ENCODE measurements around the gene PAIP2.

The PAIP2 gene

DNA sequence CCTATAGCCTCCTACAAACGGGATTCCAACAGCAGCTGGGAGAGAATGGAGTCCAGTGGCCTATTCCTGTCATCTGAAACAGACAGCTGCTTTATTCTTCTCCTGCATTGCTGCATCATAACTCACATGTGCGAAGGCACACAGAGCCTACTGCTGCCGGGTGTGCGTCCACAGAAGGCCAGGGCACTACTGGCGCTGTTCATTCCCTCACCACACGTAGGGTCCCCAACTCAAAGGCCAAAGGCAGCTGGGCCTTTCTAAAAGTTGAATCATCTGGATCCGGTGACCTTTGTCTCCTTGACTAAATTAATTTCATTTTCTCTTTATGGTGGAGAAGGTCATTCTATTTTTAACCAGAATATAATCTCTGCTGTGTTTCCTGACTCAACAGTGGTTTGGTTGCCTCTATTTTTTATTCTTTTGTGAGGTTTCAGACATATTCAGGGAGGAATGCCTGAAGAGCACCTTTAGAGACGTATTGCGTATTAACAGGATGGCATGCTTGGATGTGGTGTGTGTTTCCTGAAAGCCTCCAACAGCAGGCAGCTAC, 73.0 kb downstream of the PAIP2 start:
- no peak for DNase-seq

DNA sequence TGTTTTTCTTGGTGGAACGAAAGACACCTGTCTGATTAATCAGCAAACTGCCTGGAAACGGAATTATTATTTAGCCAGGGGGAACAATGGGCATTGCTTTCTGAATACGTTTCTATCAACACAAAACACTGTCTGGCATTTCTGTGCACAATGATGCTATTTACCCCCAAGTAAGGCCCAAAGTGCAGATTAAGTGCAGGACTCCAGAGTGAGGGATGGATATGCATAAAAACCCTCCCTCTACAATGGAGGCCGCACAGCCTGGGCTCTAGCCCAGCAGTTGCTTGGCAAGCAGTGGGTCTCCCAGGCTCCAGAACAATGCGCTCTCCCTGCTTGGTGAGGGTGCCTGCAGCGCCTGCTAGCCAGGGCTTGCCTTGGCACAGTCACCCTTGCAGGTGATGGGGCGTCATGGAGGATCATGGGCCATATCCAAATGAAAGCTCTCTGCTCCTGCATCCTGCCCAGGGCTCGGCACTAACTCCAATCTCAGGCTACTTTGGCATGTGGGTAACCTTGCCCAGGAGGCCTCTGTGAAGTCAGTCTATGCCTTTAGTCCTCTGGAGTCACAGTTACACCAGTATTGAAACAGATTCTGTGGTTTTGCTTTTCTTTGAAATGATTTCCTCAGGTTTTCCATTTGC, 73.7 kb downstream of the PAIP2 start:
- peak in 1 of 4 experiments; percentile 21 for DNase-seq

DNA sequence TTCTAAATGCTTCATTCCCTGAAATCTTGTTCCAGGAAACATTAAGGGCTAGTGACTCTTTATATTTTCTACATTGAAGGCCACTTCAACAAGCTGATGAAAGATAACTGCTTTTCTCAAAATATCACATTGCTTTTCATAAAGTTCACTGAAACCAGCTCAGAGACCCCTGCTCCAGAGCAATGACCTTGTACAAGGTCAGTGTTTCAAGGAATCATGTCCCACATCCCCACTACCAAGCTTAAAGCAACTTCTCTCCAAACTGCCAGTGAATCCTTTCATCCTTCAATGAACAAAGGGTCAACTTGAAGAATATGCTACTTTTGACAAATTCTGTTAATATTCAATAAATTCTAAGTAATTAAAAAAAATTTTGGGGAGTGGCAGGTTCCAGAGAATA, 74.2 kb downstream of the PAIP2 start:
- no peak for DNase-seq

DNA sequence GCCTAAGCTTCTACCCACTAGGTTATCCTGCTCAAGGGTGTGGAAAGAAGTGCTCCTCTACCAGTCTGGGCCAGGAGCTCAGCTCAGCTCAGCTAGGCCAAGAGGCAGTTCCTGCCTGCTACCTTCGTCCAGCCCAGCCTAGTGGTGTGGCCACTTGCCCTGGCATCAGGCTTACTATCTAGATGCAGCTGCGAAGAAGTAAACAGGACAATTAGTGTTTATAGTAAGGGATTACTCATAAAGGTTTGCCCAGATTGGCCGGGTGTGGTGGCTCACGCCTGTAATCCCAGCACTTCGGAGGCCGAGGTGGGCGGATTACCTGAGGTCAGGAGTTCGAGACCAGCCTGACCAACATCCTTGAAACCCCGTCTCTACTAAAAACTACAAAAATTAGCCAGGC, 75.0 kb downstream of the PAIP2 start:
- no peak for DNase-seq

DNA sequence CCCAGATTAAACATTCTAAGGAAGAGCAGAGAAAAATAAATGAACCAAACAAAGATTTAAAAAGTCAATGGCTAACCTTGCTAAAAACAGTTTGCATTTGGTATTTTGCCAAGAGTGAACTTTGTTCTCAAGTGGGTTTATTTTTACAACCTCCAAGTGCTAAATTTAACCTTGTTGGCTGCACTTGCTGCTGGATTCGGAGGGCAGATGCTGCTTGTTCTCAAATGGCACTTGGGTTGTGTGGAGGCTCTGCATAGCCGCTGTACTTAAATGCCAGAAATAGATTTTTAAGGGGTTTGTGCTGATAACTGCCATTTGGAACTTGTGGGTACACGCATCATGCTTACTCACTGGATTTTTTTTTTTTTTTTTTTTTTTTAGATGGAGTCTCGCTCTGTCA, 75.6 kb downstream of the PAIP2 start:
- DNase-seq = no peak

DNA sequence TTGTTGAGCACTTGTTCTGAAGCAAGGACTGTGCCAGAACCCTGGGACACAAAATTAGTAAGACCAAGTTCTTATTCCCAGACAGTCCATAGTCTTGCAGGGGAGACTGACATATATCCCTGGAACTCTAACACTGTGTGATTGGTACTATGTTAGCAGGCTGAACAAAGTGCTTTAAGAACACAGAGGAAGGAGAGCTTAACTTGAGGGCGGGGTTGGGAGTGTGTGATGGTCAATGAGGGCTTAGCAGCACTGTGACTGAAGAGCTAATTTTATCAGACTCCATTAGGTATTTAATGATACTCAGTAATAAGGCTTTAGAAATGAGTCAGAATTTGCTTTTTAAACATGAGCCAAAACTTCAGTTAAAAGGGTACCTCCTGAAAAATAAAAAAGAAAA, 77.1 kb downstream of the PAIP2 start:
- no peak for DNase-seq
